ENCODE data around the gene KAZN. TPM values are rescaled to one million over a fixed set of nuclear protein-coding genes. Genes with fewer than 3 reads are reported as not detected.

The KAZN gene
- polyA plus RNA-seq, 1 donor (not counting 4 experiments of a cell fraction or from before 2014, with no cell fraction given): 5.9 TPM

DNA sequence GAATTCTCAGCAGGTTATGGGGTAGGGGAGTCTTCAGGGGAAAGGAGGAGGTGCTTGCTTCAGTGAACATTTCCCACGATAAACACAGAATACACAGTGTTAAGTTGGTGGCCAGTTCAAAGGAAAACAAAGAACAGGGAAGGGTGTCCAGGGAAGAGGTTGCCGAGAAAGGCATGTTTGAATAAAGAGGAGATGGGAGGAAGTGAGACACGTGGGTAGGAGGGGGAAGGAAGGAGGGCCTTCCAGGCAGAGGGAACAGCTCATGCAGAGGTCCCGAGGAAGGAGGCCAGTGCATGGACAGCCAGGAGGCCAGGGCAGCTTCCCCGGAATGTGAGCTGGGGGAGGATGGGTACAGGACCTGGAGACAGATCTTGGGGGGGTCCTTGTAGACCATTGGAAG, 424.7 kb downstream of the KAZN start:
- H3K36me3 ChIP-seq (ENCODE audit: control insufficient read depth in 2 of 2, extremely low read depth in 1 of 2, insufficient read depth in 2 of 2, low read length in 2 of 2): no peaks in the 10 kb centered on the region
- no peak overlapping the region for H2AFZ ChIP-seq (ENCODE audit: control insufficient read depth, low read length)
- H3K4me3 ChIP-seq (ENCODE audit: control insufficient read depth in 2 of 3, extremely low read depth in 1 of 3, insufficient read depth in 2 of 3, low read depth in 1 of 3, low read length in 3 of 3): no peak overlapping the region
- H3K9me1 ChIP-seq (ENCODE audit: control insufficient read depth, extremely low read depth, insufficient read depth, low read length): peaks cover 5% of the 10 kb centered on the region
- no peaks in the 10 kb centered on the region for H3K9me3 ChIP-seq (ENCODE audit: control insufficient read depth, low read depth, low read length)
- no peak overlapping the region for H3K9ac ChIP-seq (ENCODE audit: control insufficient read depth, extremely low read depth, insufficient read depth, low read length)
- no peak for TF ChIP-seq EZH2 (IDR thresholded peaks at IDR 0.05; ENCODE audit: low read length)
- TF ChIP-seq, protein P1, sequence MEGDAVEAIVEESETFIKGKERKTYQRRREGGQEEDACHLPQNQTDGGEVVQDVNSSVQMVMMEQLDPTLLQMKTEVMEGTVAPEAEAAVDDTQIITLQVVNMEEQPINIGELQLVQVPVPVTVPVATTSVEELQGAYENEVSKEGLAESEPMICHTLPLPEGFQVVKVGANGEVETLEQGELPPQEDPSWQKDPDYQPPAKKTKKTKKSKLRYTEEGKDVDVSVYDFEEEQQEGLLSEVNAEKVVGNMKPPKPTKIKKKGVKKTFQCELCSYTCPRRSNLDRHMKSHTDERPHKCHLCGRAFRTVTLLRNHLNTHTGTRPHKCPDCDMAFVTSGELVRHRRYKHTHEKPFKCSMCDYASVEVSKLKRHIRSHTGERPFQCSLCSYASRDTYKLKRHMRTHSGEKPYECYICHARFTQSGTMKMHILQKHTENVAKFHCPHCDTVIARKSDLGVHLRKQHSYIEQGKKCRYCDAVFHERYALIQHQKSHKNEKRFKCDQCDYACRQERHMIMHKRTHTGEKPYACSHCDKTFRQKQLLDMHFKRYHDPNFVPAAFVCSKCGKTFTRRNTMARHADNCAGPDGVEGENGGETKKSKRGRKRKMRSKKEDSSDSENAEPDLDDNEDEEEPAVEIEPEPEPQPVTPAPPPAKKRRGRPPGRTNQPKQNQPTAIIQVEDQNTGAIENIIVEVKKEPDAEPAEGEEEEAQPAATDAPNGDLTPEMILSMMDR (optimal IDR thresholded peaks at IDR 0.05 in 1 of 3, IDR thresholded peaks at IDR 0.05 in 1 of 3, conservative IDR thresholded peaks at IDR 0.05 in 1 of 3; ENCODE audit: extremely low read depth in 1 of 3, insufficient read depth in 2 of 3, low read length in 3 of 3): no peak
- no peak overlapping the region for H3K27ac ChIP-seq (ENCODE audit: control insufficient read depth, insufficient read depth, low read length)
- dilution Hi-C loops (cut with MboI; ENCODE audit: extremely low pct_ligation_motif_present, low sequenced_read_pairs): no loop called here
- no peaks in the 10 kb centered on the region for H3K27me3 ChIP-seq (ENCODE audit: control insufficient read depth, extremely low read depth, insufficient read depth, low read length)
- no peaks in the 10 kb centered on the region for H4K20me1 ChIP-seq (ENCODE audit: control insufficient read depth, extremely low read depth, insufficient read depth, low read length)
- H3K4me1 ChIP-seq (ENCODE audit: control insufficient read depth, extremely low read depth, insufficient read depth, low read length): peaks cover 29% of the 10 kb centered on the region
- H3K4me2 ChIP-seq (ENCODE audit: control insufficient read depth, extremely low read depth, insufficient read depth, low read depth, low read length): no peak overlapping the region
- no peak for FAIRE-seq
- no peak for DNase-seq (ENCODE audit: low read depth, low spot score)
- H3K79me2 ChIP-seq (ENCODE audit: control insufficient read depth, insufficient read depth, low read length): peaks cover 4% of the 10 kb centered on the region

- Histone ChIP-seq H4K20me1 (ENCODE audit: control insufficient read depth, extremely low read depth, insufficient read depth, low read length) (no peaks in the 10 kb centered on the region), H3K4me3 (ENCODE audit: control insufficient read depth in 2 of 3, extremely low read depth in 1 of 3, insufficient read depth in 2 of 3, low read depth in 1 of 3, low read length in 3 of 3) (no peak overlapping the region), H3K4me1 (ENCODE audit: control insufficient read depth, extremely low read depth, insufficient read depth, low read length) (peaks cover 29% of the 10 kb centered on the region), H3K9me1 (ENCODE audit: control insufficient read depth, extremely low read depth, insufficient read depth, low read length) (peaks cover 5% of the 10 kb centered on the region), H3K9me3 (ENCODE audit: control insufficient read depth, low read depth, low read length) (no peaks in the 10 kb centered on the region), H3K79me2 (ENCODE audit: control insufficient read depth, insufficient read depth, low read length) (peaks cover 2% of the 10 kb centered on the region), H2AFZ (ENCODE audit: control insufficient read depth, low read length) (no peak overlapping the region), H3K27ac (ENCODE audit: control insufficient read depth, insufficient read depth, low read length) (no peak overlapping the region), H3K27me3 (ENCODE audit: control insufficient read depth, extremely low read depth, insufficient read depth, low read length) (no peaks in the 10 kb centered on the region), H3K36me3 (ENCODE audit: control insufficient read depth in 2 of 2, extremely low read depth in 1 of 2, insufficient read depth in 2 of 2, low read length in 2 of 2) (no peaks in the 10 kb centered on the region), H3K9ac (ENCODE audit: control insufficient read depth, extremely low read depth, insufficient read depth, low read length) (no peak overlapping the region), H3K4me2 (ENCODE audit: control insufficient read depth, extremely low read depth, insufficient read depth, low read depth, low read length) (no peak overlapping the region)
- no peak for FAIRE-seq
- TF ChIP-seq, protein P1 (optimal IDR thresholded peaks at IDR 0.05 in 1 of 3, IDR thresholded peaks at IDR 0.05 in 1 of 3, conservative IDR thresholded peaks at IDR 0.05 in 1 of 3; ENCODE audit: extremely low read depth in 1 of 3, insufficient read depth in 2 of 3, low read length in 3 of 3): no peak
- TF ChIP-seq EZH2 (IDR thresholded peaks at IDR 0.05; ENCODE audit: low read length): no peak
- dilution Hi-C loops (cut with MboI; ENCODE audit: extremely low pct_ligation_motif_present, low sequenced_read_pairs): no loop called here
- DNase-seq (ENCODE audit: low read depth, low spot score): no peak
These were observed 425.5 kb downstream of the KAZN start for GRCh38 chr1:15023976-15024375.
